HepG2 (cell line): ENCODE measurements around the gene THOP1. TPM values are rescaled to one million over a fixed set of nuclear protein-coding genes. Genes with fewer than 3 reads are reported as not detected.

Experiments used
- CBX1 ChIP-seq: IDR thresholded peaks from one replicate; pipeline ENCODE4 v1.6.1; 2016; ENCODE audit warnings: antibody characterized with exemption, low read depth
- HNRNPL ChIP-seq: fragments of 200-400 bp; formaldehyde crosslinking; IDR thresholded peaks from 2 replicates; pipeline ENCODE4 v1.6.1; 2017; ENCODE audit warnings: mild to moderate bottlenecking, low read depth, low read length
- JUND ChIP-seq: sonication (generic); formaldehyde crosslinking; IDR thresholded peaks from 2 replicates; pipeline ENCODE4 v1.8.0; 2022; ENCODE audit warnings: mild to moderate bottlenecking, missing genetic modification reagents
- NKX3-1 ChIP-seq: sonication (generic); formaldehyde crosslinking; IDR thresholded peaks from 2 replicates; pipeline ENCODE4 v1.5.0; 2020; ENCODE audit warnings: missing genetic modification reagents
- NRL ChIP-seq: sonication (generic); formaldehyde crosslinking; IDR thresholded peaks from 2 replicates; pipeline ENCODE4 v1.5.0; 2020; ENCODE audit warnings: missing genetic modification reagents, mild to moderate bottlenecking, moderate library complexity, borderline replicate concordance
- SAP130 ChIP-seq: IDR thresholded peaks from 2 replicates; pipeline ENCODE4 v1.6.1; 2016; ENCODE audit warnings: low read depth
- SMYD3 ChIP-seq: sonication (generic); formaldehyde crosslinking; IDR thresholded peaks from 2 replicates; pipeline ENCODE4 v1.8.1; 2023; ENCODE audit warnings: mild to moderate bottlenecking, missing genetic modification reagents
- SOX13 ChIP-seq, 3 experiments: fragments of 450-650 bp in 1 of 3; sonication (generic) in 1 of 3; formaldehyde crosslinking in 1 of 3; IDR thresholded peaks in 2 of 3; conservative IDR thresholded peaks in 1 of 3; 2 replicates each; pipeline versions ENCODE4 v1.5.0 to v1.6.1; 2016 to 2020; ENCODE audit warnings: antibody characterized with exemption in 1 of 3, mild to moderate bottlenecking in 1 of 3, missing compliant biosample characterization in 1 of 3, missing genetic modification reagents in 1 of 3, moderate library complexity in 1 of 3
- SRSF9 ChIP-seq: fragments of 200-400 bp; formaldehyde crosslinking; IDR thresholded peaks from 2 replicates; pipeline ENCODE4 v1.6.1; 2018; ENCODE audit warnings: borderline replicate concordance, mild to moderate bottlenecking, low read depth, low read length; ENCODE audit not compliant: insufficient read depth, poor library complexity, severe bottlenecking
- TEAD2 ChIP-seq: sonication (generic); formaldehyde crosslinking; IDR thresholded peaks from 2 replicates; pipeline ENCODE4 v1.9.0; 2021; ENCODE audit warnings: missing genetic modification reagents
- U2AF1 ChIP-seq: fragments of 200-400 bp; formaldehyde crosslinking; optimal IDR thresholded peaks from 2 replicates; pipeline ENCODE3; 2017; ENCODE audit warnings: mild to moderate bottlenecking, low read depth, low read length
- ZNF101 ChIP-seq: sonication (generic); formaldehyde crosslinking; IDR thresholded peaks from 2 replicates; pipeline ENCODE4 v1.4.0; 2020; ENCODE audit warnings: mild to moderate bottlenecking, low read depth, missing genetic modification reagents, borderline replicate concordance
- ZNF12 ChIP-seq: sonication (generic); formaldehyde crosslinking; IDR thresholded peaks from 2 replicates; pipeline ENCODE4 v1.5.0; 2020; ENCODE audit warnings: missing genetic modification reagents
- ZNF275 ChIP-seq: sonication (generic); formaldehyde crosslinking; IDR thresholded peaks from 2 replicates; pipeline ENCODE4 v1.8.0; 2022; ENCODE audit warnings: missing genetic modification reagents, mild to moderate bottlenecking, inconsistent platforms, borderline replicate concordance
- ZNF34 ChIP-seq: sonication (generic); formaldehyde crosslinking; IDR thresholded peaks from 2 replicates; pipeline ENCODE4 v1.4.0; 2020; ENCODE audit warnings: mild to moderate bottlenecking, missing genetic modification reagents, borderline replicate concordance
- ZNF362 ChIP-seq: sonication (generic); formaldehyde crosslinking; IDR thresholded peaks from 2 replicates; pipeline ENCODE4 v1.4.0; 2020; ENCODE audit warnings: missing genetic modification reagents, mild to moderate bottlenecking, borderline replicate concordance
- ZNF629 ChIP-seq: sonication (generic); formaldehyde crosslinking; conservative IDR thresholded peaks from 2 replicates; pipeline ENCODE4 v1.5.0; 2020; ENCODE audit warnings: missing genetic modification reagents
- ZNF780A ChIP-seq: sonication (generic); formaldehyde crosslinking; IDR thresholded peaks from 2 replicates; pipeline ENCODE4 v1.8.0; 2022; ENCODE audit warnings: mild to moderate bottlenecking, missing genetic modification reagents, moderate library complexity
- ZSCAN31 ChIP-seq: sonication (generic); formaldehyde crosslinking; IDR thresholded peaks from 2 replicates; pipeline ENCODE4 v1.5.0; 2020; ENCODE audit warnings: low read depth, mild to moderate bottlenecking, missing genetic modification reagents
- polyA plus RNA-seq, 8 experiments: library from polyadenylated mRNA; depleted of rRNA in 3 of 8; stranded (reverse) in 7 of 8; unstranded in 1 of 8; fragments of >200 nt; fragmentation: Illumina TruSeq in 4 of 8; extraction: Trizol in 4 of 8; gene quantifications; 2 replicates each; pipeline versions ENCODE4 v1.2.1 to v1.2.3, GENCODE V29; 2011 to 2016; ENCODE audit warnings: low read depth in 4 of 8, missing spikeins in 1 of 8, mixed read lengths in 1 of 8; ENCODE audit not compliant: insufficient read depth in 1 of 8
- total RNA-seq, 5 experiments: library from RNA; depleted of rRNA; stranded (reverse); fragments of >200 nt; fragmentation: Illumina TruSeq; extraction: Trizol; gene quantifications; 2 replicates each; pipeline ENCODE4 v1.2.3, GENCODE V29; 2016; ENCODE audit warnings: low read depth in 1 of 5
- TF ChIP-seq, protein P1 (sequence below): sonication (generic); formaldehyde crosslinking; IDR thresholded peaks from 2 replicates; pipeline ENCODE4 v1.4.0; 2020; ENCODE audit warnings: mild to moderate bottlenecking, missing genetic modification reagents
- TF ChIP-seq, protein P2 (sequence below): sonication (generic); formaldehyde crosslinking; IDR thresholded peaks from 2 replicates; pipeline ENCODE4 v1.5.1; 2020; ENCODE audit warnings: missing genetic modification reagents, mild to moderate bottlenecking, borderline replicate concordance
- TF ChIP-seq, protein P3 (sequence below): sonication (generic); formaldehyde crosslinking; IDR thresholded peaks from 2 replicates; pipeline ENCODE4 v1.5.0; 2020; ENCODE audit warnings: missing genetic modification reagents

Gene THOP1
- total and polyA plus RNA-seq, 2 of the 13 experiments (the other 11 are each of a cell fraction or from before 2014, with no cell fraction given), result 74.4 to 116 TPM

DNA sequence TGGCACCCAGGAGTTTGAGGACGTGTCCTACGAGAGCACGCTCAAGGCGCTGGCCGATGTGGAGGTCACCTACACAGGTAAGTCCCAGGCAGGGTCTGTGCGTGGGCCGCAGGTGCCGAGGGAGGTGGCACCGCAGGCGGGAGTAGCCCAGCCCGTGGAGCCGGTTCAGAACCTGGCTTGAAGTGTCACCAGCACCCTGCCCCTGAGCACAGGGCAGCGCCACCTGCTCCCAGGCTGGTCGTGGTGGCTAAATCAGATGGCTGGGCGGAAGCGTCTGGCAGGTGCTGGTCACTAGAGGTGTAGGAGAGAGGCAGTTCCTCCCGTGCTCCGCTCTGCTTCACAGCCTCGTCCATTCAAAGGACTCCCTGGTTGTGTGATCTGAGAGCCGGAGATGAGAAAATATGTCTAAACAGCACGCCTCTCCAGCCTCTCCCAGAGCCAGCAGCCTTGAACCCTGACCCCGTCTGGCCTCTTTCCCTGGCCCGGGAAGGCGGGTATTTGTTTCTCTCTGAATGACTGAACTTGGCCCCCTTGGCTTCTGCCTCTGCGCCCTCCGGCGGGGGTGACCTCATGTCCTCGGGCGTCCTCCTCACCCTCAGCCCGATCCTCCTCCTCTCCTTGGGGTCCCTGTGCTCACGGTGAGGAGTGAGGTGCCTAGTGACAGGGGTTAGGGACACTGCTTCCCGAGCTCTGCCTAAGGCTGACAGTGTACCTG lies 5.4 kb downstream of the THOP1 start (continued):
- TF ChIP-seq, protein P1, sequence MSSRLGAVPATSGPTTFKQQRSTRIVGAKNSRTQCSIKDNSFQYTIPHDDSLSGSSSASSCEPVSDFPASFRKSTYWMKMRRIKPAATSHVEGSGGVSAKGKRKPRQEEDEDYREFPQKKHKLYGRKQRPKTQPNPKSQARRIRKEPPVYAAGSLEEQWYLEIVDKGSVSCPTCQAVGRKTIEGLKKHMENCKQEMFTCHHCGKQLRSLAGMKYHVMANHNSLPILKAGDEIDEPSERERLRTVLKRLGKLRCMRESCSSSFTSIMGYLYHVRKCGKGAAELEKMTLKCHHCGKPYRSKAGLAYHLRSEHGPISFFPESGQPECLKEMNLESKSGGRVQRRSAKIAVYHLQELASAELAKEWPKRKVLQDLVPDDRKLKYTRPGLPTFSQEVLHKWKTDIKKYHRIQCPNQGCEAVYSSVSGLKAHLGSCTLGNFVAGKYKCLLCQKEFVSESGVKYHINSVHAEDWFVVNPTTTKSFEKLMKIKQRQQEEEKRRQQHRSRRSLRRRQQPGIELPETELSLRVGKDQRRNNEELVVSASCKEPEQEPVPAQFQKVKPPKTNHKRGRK (CRISPR knock-in tag), result 0 out of 2 replicates have a peak, but pooled peaks have one; percentile 43
- TF ChIP-seq ZNF362 (CRISPR knock-in tag) (peak; percentile 32; the same call in 1 of the 2 replicates), ZNF629 (CRISPR knock-in tag) (no peak), JUND (CRISPR knock-in tag) (0 out of 2 replicates have a peak, but pooled peaks have one; percentile 52), TEAD2 (CRISPR knock-in tag) (no peak), ZNF275 (CRISPR knock-in tag) (peak; percentile 87; the same call in 1 of the 2 replicates), SRSF9 (no peak), ZNF34 (CRISPR knock-in tag) (no peak), ZNF101 (no peak), HNRNPL (peak; percentile 77; the same call in 1 of the 2 replicates), CBX1 (no peak), U2AF1 (no peak), ZSCAN31 (CRISPR knock-in tag) (no peak), ZNF780A (no peak), NKX3-1 (CRISPR knock-in tag) (peak; percentile 20; the same call in 1 of the 2 replicates), ZNF12 (CRISPR knock-in tag) (0 out of 2 replicates have a peak, but pooled peaks have one; percentile 31), SAP130 (CRISPR knock-in tag) (peak; percentile 89), NRL (CRISPR knock-in tag) (no peak; the same call in 1 of the 2 replicates), SOX13 (IDR thresholded peaks at IDR 0.05) (no peak), SOX13 (CRISPR knock-in tag; conservative IDR thresholded peaks at IDR 0.05 in 1 of 2, IDR thresholded peaks at IDR 0.05 in 1 of 2) (peak in 1 of 2 experiments; percentile 78; a peak in 2 of 4 replicates), SMYD3 (CRISPR knock-in tag) (no peak)
- TF ChIP-seq, protein P2, sequence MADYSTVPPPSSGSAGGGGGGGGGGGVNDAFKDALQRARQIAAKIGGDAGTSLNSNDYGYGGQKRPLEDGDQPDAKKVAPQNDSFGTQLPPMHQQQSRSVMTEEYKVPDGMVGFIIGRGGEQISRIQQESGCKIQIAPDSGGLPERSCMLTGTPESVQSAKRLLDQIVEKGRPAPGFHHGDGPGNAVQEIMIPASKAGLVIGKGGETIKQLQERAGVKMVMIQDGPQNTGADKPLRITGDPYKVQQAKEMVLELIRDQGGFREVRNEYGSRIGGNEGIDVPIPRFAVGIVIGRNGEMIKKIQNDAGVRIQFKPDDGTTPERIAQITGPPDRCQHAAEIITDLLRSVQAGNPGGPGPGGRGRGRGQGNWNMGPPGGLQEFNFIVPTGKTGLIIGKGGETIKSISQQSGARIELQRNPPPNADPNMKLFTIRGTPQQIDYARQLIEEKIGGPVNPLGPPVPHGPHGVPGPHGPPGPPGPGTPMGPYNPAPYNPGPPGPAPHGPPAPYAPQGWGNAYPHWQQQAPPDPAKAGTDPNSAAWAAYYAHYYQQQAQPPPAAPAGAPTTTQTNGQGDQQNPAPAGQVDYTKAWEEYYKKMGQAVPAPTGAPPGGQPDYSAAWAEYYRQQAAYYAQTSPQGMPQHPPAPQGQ, result no peak
- TF ChIP-seq, protein P3, sequence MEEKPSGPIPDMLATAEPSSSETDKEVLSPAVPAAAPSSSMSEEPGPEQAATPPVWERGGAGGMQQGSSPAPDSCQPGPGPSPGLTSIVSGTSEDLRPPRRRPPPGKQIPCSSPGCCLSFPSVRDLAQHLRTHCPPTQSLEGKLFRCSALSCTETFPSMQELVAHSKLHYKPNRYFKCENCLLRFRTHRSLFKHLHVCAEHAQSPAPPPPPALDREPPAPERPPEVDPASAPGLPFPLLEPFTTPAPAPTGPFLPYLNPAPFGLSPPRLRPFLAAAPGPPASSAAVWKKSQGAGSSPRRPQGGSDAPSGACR (CRISPR knock-in tag), result 0 out of 2 replicates have a peak, but pooled peaks have one; percentile 65
